H54 (cell line): ENCODE data around the gene PTPRD.

Source experiments
- DNase-seq: peaks from one replicate; pipeline ENCODE4 v3.0.0; 2011; ENCODE audit warnings: low spot score, mixed read lengths; ENCODE audit not compliant: insufficient read length
- FAIRE-seq: peaks from 3 replicates; lab custom pipeline; 2011; peaks lifted over from hg19 to GRCh38; lab: Jason Lieb, UNC
- POLR2A ChIP-seq: IDR thresholded peaks from 2 replicates; pipeline ENCODE4 v1.6.1; 2011; ENCODE audit warnings: low read depth, mild to moderate bottlenecking, low read length

PTPRD gene

GRCh38 chr9:8555762-8556500 lies 2056.9 kb downstream of the PTPRD start:
- no peak for DNase-seq
- peak; percentile 48 for FAIRE-seq
- no peak for TF ChIP-seq POLR2A

- no peak for FAIRE-seq
- TF ChIP-seq POLR2A = no peak
- no peak for DNase-seq
Measured at GRCh38 chr9:8553444-8553843, 2059.4 kb downstream of the PTPRD start.

GRCh38 chr9:8552732-8553131 lies 2060.1 kb downstream of the PTPRD start:
- DNase-seq = no peak
- no peak for FAIRE-seq
- TF ChIP-seq POLR2A = no peak

- DNase-seq (no peak), FAIRE-seq (no peak)
- no peak for TF ChIP-seq POLR2A
Measured at GRCh38 chr9:8549214-8549613, 2063.6 kb downstream of the PTPRD start.

- no peak for DNase-seq
- no peak for TF ChIP-seq POLR2A
- no peak for FAIRE-seq
Measured at GRCh38 chr9:8543219-8543618, 2069.6 kb downstream of the PTPRD start.

- no peak for TF ChIP-seq POLR2A
- DNase-seq (no peak), FAIRE-seq (no peak)
Measured at GRCh38 chr9:8542537-8542936, 2070.3 kb downstream of the PTPRD start.

GRCh38 chr9:8539681-8540197 lies 2073.1 kb downstream of the PTPRD start:
- no peak for DNase-seq
- no peak for TF ChIP-seq POLR2A
- FAIRE-seq = no peak

- FAIRE-seq = no peak
- DNase-seq = no peak
- no peak for TF ChIP-seq POLR2A
Measured at GRCh38 chr9:8536845-8537244, 2076.0 kb downstream of the PTPRD start.

GRCh38 chr9:8534828-8535227 lies 2078.0 kb downstream of the PTPRD start:
- FAIRE-seq (no peak), DNase-seq (no peak)
- TF ChIP-seq POLR2A = no peak

- DNase-seq (no peak), FAIRE-seq (no peak)
- TF ChIP-seq POLR2A = no peak
Measured at GRCh38 chr9:8533681-8534080, 2079.1 kb downstream of the PTPRD start.

GRCh38 chr9:8531826-8532415 lies 2080.9 kb downstream of the PTPRD start:
- TF ChIP-seq POLR2A = no peak
- DNase-seq (no peak), FAIRE-seq (no peak)

GRCh38 chr9:8521112-8521511 lies 2091.7 kb downstream of the PTPRD start:
- FAIRE-seq = no peak
- TF ChIP-seq POLR2A = no peak
- no peak for DNase-seq

GRCh38 chr9:8515748-8516147 lies 2097.1 kb downstream of the PTPRD start:
- no peak for TF ChIP-seq POLR2A
- FAIRE-seq = no peak
- no peak for DNase-seq

GRCh38 chr9:8514760-8515159 lies 2098.0 kb downstream of the PTPRD start:
- TF ChIP-seq POLR2A = no peak
- FAIRE-seq (no peak), DNase-seq (no peak)
